Glutamatergic neuron (in vitro differentiated cells): Measurements from ENCODE around the gene FAM111A. TPM values are rescaled to one million over a fixed set of nuclear protein-coding genes. Genes with fewer than 3 reads are reported as not detected.

ENCODE experiments used
- DNase-seq: peaks from one replicate; pipeline ENCODE4 v3.0.0; 2022
- H3K27ac Mint-ChIP-seq: one replicate; pipeline ENCODE4 v1.8.0; 2020; ENCODE audit warnings: mild to moderate bottlenecking, mixed read lengths, inconsistent platforms; ENCODE audit not compliant: unreplicated experiment
- H3K27me3 Mint-ChIP-seq: one replicate; pipeline ENCODE4 v1.8.0; 2020; ENCODE audit warnings: mild to moderate bottlenecking, moderate library complexity, mixed read lengths, inconsistent platforms; ENCODE audit not compliant: unreplicated experiment
- H3K36me3 Mint-ChIP-seq: one replicate; pipeline ENCODE4 v1.8.0; 2020; ENCODE audit warnings: mild to moderate bottlenecking, mixed read lengths, inconsistent platforms; ENCODE audit not compliant: unreplicated experiment
- H3K4me1 Mint-ChIP-seq: one replicate; pipeline ENCODE4 v1.8.0; 2020; ENCODE audit warnings: mild to moderate bottlenecking, low read depth, mixed read lengths, inconsistent platforms; ENCODE audit not compliant: unreplicated experiment
- H3K4me3 Mint-ChIP-seq: one replicate; pipeline ENCODE4 v1.8.0; 2020; ENCODE audit warnings: mild to moderate bottlenecking, mixed read lengths, inconsistent platforms; ENCODE audit not compliant: unreplicated experiment
- H3K9me3 Mint-ChIP-seq: one replicate; pipeline ENCODE4 v1.8.0; 2020; ENCODE audit warnings: mild to moderate bottlenecking, moderate library complexity, mixed read lengths, inconsistent platforms; ENCODE audit not compliant: unreplicated experiment
- total RNA-seq: library from RNA; stranded (reverse); fragmentation: NEBNext Ultra II Directional; extraction: Animal tissue kit (Norgen Biotek cat#: 25700); gene quantifications from one replicate; pipeline ENCODE4 v1.2.1, GENCODE V29; 2021; ENCODE audit not compliant: unreplicated experiment
- TF ChIP-seq, protein P1 (sequence below): fragments of 200-600 bp; sonication (generic); IDR thresholded peaks from one replicate; pipeline ENCODE4 v1.5.0; 2021; ENCODE audit not compliant: partially characterized antibody, unreplicated experiment

FAM111A gene
- total RNA-seq, 1 donor from 2014 or later: 3.1 TPM

- Mint-ChIP-seq H3K4me3 (peak overlapping the region; percentile 91), H3K27me3 (peaks cover 5% of the 10 kb centered on the region), H3K4me1 (peaks cover 4% of the 10 kb centered on the region), H3K27ac (no peak overlapping the region), H3K36me3 (no peaks in the 10 kb centered on the region), H3K9me3 (peaks cover 8% of the 10 kb centered on the region)
- TF ChIP-seq, protein P1, sequence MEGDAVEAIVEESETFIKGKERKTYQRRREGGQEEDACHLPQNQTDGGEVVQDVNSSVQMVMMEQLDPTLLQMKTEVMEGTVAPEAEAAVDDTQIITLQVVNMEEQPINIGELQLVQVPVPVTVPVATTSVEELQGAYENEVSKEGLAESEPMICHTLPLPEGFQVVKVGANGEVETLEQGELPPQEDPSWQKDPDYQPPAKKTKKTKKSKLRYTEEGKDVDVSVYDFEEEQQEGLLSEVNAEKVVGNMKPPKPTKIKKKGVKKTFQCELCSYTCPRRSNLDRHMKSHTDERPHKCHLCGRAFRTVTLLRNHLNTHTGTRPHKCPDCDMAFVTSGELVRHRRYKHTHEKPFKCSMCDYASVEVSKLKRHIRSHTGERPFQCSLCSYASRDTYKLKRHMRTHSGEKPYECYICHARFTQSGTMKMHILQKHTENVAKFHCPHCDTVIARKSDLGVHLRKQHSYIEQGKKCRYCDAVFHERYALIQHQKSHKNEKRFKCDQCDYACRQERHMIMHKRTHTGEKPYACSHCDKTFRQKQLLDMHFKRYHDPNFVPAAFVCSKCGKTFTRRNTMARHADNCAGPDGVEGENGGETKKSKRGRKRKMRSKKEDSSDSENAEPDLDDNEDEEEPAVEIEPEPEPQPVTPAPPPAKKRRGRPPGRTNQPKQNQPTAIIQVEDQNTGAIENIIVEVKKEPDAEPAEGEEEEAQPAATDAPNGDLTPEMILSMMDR: no peak
- DNase-seq: peak; percentile 48
Observed at GRCh38 chr11:59172345-59173079, 29.9 kb downstream of the FAM111A start.

- H3K9me3 Mint-ChIP-seq: peaks cover 8% of the 10 kb centered on the region
- peak overlapping the region; percentile 45 for H3K27ac Mint-ChIP-seq
- peak; percentile 70 for DNase-seq
- H3K36me3 Mint-ChIP-seq: no peaks in the 10 kb centered on the region
- H3K4me3 Mint-ChIP-seq: peak overlapping the region; percentile 91
- H3K4me1 Mint-ChIP-seq: peaks cover 4% of the 10 kb centered on the region
- TF ChIP-seq, protein P1: no peak
- H3K27me3 Mint-ChIP-seq: peaks cover 5% of the 10 kb centered on the region
Observed at GRCh38 chr11:59173080-59173963, 30.7 kb downstream of the FAM111A start.

DNA sequence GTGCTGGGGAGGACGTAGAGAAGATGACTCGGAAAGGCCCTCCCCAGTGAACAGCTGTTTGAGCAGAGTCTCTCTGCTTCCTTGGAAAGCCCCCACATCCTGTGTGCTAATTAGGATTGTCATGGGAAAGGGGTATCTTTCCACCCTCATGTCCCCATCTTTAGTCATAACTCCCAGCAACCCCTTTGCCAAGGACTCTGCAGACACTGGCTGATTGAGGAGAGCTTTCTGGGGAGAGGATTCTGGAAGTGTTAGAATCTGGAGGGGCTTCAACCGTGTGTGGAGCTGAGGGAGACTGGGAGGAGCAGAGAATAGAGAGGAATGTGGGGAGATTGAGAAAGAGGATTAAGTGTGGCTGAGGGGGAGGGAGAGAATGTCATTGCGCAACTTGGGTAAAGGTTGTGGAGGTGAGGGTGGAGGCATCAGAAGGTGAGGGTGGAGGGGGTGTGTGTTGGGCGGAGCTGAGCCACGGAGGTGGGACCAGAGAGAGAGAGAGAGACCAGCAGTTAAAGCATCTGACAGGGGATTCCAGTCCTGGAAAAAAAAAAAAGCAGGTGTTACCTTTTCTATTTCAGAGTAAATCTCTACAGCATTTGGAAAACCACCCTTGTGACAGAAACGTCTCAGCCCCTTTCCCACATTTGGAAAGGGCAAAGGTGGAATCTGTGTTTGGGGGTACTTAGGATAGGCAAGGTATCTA, 31.5 kb downstream of the FAM111A start:
- TF ChIP-seq, protein P1: no peak
- Mint-ChIP-seq H3K27me3 (peaks cover 5% of the 10 kb centered on the region), H3K4me3 (peak overlapping the region; percentile 91), H3K27ac (no peak overlapping the region), H3K36me3 (no peaks in the 10 kb centered on the region), H3K4me1 (peaks cover 4% of the 10 kb centered on the region), H3K9me3 (peaks cover 8% of the 10 kb centered on the region)
- DNase-seq: no peak

DNA sequence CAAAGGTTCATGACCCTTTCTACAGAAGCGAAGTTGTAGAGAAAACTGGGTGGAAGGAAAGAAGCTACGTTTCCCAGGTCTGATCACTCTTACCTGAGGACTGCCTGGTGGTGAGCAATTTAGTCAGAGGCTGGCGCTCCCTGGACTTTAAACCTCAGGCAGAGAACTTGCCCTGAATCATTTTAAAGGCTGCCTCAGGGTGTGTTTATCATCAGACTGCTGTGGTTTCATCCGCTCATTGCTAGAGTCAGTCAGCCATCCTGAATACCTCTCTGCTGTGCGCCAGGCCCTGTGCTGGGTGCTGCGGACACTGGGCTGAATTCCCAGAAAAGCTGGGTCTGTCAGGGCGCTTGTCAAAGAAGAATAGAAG, 32.0 kb downstream of the FAM111A start:
- no peak overlapping the region for H3K27ac Mint-ChIP-seq
- H3K4me3 Mint-ChIP-seq: no peak overlapping the region
- no peak for DNase-seq
- H3K9me3 Mint-ChIP-seq: peaks cover 8% of the 10 kb centered on the region
- peaks cover 8% of the 10 kb centered on the region for H3K27me3 Mint-ChIP-seq
- TF ChIP-seq, protein P1: no peak
- peaks cover 4% of the 10 kb centered on the region for H3K4me1 Mint-ChIP-seq
- no peaks in the 10 kb centered on the region for H3K36me3 Mint-ChIP-seq
